Measurements from ENCODE around the gene CAPSL.
"Not testable (repeated sequence)": the region's sequence is repeated elsewhere in the genome, so short reads cannot be mapped to it uniquely, and the experiment has no call there.

Gene CAPSL

DNA sequence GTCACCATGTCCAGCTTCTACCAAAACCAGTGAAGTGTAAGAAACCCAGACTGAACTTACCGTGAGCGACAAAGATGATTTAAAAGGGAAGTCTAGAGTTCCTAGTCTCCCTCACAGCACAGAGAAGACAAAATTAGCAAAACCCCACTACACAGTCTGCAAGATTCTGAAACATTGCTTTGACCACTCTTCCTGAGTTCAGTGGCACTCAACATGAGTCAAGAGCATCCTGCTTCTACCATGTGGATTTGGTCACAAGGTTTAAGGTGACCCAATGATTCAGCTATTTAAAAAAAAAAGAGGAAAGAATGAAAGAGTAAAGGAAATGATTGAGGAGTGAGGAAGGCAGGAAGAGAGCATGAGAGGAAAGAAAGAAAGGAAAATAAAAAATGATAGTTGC is 62.0 kb downstream of the CAPSL start:
- no peak for DNase-seq (ENCODE audit: low read depth in 2 of 2)

DNA sequence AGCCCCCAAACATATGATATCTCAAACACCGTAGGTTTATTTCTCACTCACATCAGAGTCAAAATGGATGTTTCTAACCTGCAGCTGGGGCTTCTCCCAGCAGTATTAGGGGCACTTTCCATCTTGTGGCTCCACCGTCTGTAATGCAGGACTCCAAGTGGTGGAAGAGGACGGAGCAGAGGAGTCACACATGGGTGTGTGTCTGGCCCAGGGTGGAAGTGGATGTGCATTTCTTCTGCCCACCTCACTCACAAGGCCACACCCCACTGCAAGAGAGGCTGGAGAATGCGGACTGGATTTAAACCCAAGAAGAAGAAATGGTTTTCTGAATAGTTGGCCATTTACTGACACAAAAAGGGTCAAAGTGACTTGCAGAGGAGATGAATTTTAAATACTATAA is 67.8 kb downstream of the CAPSL start:
- DNase-seq (ENCODE audit: low read depth in 2 of 2) = no peak

DNA sequence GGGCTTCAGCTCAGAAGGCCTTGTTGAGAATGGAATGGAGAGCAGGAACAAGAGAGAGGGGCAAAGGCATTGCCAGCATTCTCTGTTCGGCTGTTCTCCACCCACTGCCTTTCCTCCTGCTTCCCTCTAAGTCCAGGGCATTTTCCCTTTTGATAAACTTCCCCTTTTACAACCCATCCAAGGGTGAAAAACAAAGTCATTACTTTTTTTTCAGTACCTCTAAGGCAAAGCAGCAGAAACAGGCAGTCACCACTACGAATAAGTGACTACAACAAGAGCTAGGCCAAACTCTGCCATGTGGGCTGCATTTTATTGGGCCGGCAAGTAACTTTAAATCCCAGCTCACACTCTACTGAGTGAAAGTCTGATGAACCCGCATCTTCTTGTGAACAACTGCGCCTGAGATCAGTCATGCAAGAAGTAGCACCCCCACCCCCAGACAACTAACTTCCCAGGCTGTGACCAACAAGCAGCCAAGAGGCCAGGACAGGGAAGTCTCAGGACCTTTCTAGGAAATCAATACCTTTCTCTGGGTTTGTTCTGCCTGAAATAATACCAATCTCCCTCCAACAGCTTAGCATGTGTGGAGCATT is 68.6 kb downstream of the CAPSL start:
- DNase-seq (ENCODE audit: low read depth in 2 of 2) = no peak

DNA sequence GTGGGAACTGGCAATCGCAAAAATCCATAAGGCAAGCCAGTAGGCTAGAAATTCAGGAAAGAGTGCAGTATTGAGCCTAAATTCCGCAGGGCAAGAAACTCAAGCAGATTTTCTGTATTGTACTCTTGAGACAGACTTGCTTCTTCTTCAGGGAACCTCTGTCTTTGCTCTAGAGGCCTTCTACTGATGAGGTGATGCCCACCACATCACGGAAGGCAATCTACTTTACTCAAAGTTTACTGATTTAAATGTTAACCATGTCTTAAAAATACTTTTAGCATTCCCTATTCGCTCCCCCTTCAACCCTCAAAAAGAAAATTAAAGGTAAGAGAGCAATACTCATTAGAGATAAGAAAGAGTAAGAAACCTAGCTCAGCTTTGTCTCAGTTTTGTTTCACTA is 70.4 kb downstream of the CAPSL start:
- no peak for DNase-seq (ENCODE audit: low read depth in 2 of 2)

DNA sequence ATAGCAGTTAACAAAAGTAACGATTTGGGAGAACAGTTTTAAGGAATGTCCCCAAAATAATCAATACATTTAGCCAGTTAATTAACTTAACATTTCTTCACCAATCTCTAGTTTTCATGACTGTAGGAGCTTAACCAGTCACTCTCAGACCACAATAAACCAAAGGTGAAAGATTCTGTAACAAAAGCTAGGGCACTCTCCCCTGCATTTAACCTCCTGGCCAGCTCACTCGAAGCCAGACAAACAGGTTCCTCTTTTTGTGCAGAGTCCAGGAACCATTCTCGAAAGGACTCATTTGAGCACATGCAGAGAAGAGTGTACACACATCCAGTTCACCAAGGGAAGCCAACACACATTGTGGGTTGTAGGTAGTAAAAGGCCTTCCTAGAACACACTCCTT is 75.3 kb downstream of the CAPSL start:
- DNase-seq (ENCODE audit: low read depth in 2 of 2) = no peak

DNA sequence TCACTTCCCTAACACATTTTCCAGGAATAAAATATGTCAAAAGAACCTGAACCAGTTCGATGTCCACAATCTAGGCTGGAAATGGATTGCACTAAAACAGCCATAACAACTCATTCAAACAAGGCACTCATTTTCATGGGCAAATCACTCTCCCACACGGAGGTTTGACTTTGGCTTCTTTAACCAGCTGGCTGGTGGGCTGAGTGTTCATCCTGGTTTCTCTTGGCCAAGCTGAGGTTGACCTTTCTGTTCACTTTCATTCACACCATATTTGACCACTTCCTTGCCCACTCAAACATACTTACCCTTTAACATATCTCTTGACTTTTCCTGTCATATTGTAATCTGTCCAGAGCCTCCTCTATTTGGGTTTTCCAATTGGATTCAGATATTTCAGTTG is 76.3 kb downstream of the CAPSL start:
- no peak for DNase-seq (ENCODE audit: low read depth in 2 of 2)

DNA sequence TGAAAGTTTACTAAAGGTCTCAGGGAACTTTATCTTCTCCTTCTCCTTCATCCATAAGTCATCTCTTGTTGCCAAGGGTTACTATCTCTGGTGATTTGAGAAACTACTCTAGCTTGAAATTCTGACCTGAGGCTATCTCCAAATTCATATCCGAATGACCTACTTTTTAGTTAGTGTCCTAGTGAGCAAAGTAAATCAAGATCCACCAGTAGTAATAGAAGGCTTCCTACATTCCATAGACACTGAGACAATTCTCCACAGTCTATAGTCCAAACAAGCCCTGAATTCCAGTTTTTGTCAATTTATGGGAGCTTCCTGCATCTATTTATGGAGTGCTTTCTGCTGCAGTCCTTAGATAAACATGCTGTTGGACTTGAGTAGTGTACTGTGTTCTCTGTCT is 76.7 kb downstream of the CAPSL start:
- no peak for DNase-seq (ENCODE audit: low read depth in 2 of 2)

DNA sequence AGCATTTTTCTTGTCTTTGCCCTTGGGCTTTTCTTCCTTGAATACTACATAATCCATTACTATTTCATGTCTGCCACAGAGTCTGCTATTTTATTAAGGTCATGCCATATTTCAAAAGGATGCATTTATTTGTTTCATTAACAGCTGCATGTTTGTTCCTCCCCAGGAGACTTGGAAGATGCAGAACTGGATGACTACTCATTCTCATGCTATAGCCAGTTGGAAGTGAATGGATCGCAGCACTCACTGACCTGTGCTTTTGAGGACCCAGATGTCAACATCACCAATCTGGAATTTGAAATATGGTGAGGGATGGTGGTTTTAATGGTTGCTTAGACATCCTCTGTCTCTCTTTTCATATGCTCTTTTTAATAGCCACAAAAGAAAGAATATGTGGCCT is 77.7 kb downstream of the CAPSL start:
- no peak for DNase-seq (ENCODE audit: low read depth in 2 of 2)

DNA sequence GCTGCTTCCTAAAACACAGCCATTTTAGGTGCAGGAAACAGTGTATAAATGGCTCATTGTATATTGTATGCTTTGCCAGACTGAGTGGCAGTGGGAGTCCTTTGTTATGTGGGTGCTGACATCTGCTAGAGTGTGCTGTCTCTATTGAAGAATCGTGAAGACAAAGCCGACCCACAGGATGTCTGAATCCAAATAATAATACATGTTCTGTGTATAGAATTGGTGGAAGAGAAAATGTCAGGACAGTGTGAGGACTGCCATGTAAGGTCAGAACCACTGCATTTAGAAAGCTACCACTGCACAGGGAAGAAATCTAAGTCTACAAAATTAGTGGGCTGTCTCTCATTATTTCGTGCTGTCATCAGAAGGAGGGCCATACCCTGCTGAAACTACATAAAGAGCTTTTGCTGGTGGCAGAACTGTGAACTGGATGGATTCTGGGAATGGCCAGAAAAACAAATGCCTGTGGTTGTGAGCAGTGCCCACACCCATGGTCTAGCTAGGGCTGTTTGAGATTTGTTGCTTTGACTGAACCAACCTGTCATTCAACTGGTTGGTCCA is 79.2 kb downstream of the CAPSL start:
- DNase-seq (ENCODE audit: low read depth in 2 of 2) = no peak

DNA sequence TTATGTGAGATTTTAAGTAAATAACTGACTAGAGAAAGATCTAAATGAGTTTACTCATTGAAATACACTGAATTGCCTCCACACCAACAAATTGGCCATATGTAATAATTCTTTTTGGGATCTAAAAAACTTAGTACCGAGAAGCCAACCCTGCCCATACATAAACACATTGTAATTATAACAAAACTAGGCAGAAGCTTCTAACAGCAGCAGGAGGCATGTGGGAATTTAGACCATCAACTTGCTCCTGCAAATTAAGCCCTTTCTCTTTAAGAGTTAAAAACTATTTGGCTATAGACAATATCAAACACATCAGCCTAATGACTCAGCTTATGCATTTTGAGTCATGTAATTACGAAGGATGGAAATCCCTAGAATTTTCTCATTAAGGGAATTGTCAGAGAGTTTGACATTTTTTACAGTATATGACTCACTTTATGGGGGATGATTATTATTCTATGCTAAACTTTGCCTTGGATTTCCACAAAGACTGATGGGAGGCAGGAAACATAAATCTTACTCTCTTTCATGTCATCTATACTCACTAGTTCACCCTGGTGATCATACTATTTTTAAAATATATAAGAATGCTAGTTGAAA is 80.7 kb downstream of the CAPSL start:
- no peak for DNase-seq (ENCODE audit: low read depth in 2 of 2)

DNA sequence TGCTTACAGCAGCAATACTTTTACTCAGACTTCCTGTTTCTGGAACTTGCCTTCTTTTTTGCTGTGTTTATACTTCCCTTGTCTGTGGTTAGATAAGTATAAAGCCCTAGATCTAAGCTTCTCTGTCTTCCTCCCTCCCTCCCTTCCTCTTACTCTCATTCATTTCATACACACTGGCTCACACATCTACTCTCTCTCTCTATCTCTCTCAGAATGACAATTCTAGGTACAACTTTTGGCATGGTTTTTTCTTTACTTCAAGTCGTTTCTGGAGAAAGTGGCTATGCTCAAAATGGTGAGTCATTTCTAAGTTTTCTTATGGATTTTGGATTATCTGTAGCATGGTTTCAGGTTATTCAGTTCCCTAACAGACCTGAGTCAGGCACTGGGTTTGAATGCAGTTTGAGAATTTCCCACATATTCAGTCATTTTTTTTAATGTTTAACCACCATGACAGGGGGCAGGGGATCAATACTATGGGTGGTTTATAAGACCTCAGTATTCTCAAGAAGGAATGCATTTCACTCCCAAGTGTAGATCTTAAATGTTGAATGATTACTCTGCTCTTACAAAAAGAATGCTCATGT is 81.6 kb downstream of the CAPSL start, which contains the start of gene IL7R:
TSS of gene IL7R (plus strand) at position 127 of the 587 bp plus-strand sequence. CDS start at position 214, 87 bp downstream.
- DNase-seq (ENCODE audit: low read depth in 2 of 2) = no peak

DNA sequence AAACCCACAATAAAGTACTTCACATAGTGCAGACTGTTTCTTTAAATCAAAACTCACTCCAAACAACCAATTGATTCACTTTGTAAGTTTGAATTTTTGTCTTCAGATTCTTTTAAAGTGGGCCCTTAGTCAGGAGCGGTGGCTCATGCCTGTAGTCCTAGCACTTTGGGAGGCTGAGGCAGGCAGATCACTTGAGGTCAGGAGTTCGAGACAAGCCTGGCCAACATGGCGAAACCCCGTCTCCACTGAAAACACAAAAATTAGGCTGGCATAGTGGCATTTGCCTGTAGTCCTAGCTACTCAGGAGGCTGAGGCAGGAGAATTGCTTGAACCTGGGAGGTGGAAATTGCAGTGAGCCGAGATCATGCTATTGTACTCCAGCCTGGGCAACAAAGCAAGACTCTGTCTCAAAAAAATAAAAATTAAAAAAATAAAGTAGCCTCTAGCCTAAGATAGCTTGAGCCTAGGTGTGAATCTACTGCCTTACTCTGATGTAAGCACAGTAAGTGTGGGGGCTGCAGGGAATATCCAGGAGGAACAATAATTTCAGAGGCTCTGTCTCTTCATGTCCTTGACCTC is 82.1 kb downstream of the CAPSL start:
- not testable (repeated sequence) for DNase-seq (ENCODE audit: low read depth in 2 of 2)

DNA sequence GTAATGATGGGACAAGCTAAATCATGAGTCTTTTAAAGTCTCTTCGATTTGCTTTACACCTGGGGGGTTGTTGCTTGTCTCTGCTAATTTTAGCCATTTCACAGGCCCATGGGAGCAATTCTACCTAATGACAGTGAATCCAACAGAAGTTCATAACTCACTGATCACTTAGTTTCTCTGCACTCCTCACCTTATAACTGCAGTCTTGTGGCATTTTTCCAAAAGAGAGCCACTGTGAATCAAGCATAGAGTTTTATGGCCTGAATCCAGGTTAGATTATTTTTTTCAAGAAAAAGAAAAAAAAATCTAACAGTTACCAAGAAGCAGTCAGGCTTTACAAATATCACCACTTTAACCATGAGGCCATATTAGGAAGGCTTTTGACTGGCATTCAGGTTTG is 83.2 kb downstream of the CAPSL start:
- DNase-seq (ENCODE audit: low read depth in 2 of 2) = no peak
